Tibial artery (tissue), 4 donors: ENCODE results near the gene KRTAP2-4.

Experiments used
- DNase-seq, 2 donors: peaks; one replicate each; pipeline ENCODE4 v3.0.0-alpha.2; 2019
- H3K27ac ChIP-seq, 2 donors: fragments of 200-600 bp; sonication (generic) in 1 of 2; 1 replicate in 1 of 2; 2 replicates in 1 of 2; pipeline ENCODE4 v1.5.1; 2018 to 2019; ENCODE audit warnings: mild to moderate bottlenecking in 1 of 2
- H3K27me3 ChIP-seq, 2 donors: fragments of 200-600 bp; sonication (generic) in 1 of 2; one replicate each; pipeline versions ENCODE4 v1.5.1 to v1.6.0; 2016 to 2019
- H3K36me3 ChIP-seq, 3 donors: fragments of 200-600 bp; sonication (generic) in 2 of 3; one replicate each; pipeline ENCODE4 v1.5.1; 2016 to 2019; ENCODE audit warnings: mild to moderate bottlenecking in 2 of 3
- H3K4me1 ChIP-seq, 4 donors: fragments of 200-600 bp; sonication (generic) in 2 of 4; 1 replicate in 3 of 4; 2 replicates in 1 of 4; pipeline ENCODE4 v1.5.1; 2016 to 2019
- H3K4me3 ChIP-seq, 2 donors: fragments of 200-600 bp; sonication (generic) in 1 of 2; 1 replicate in 1 of 2; 2 replicates in 1 of 2; pipeline ENCODE4 v1.5.1; 2018 to 2019; ENCODE audit warnings: mild to moderate bottlenecking in 2 of 2
- H3K9me3 ChIP-seq, 3 donors: fragments of 200-600 bp; sonication (generic) in 1 of 3; one replicate each; pipeline ENCODE4 v1.5.1; 2016 to 2019
- CTCF ChIP-seq, 2 experiments: fragments of 200-600 bp in 1 of 2; fragments of 450-650 bp in 1 of 2; IDR thresholded peaks; one replicate each; pipeline ENCODE4 v1.5.1; 2017 to 2019; ENCODE audit warnings: antibody characterized with exemption in 2 of 2, mild to moderate bottlenecking in 1 of 2, moderate library complexity in 1 of 2
- intact Hi-C: fragments of 100-400 bp; cut with DNase I; formaldehyde crosslinking; loops from one replicate; pipeline ENCODE4 v1.15.0; 2023; ENCODE audit warnings: low total_unique reads

The KRTAP2-4 gene

DNA sequence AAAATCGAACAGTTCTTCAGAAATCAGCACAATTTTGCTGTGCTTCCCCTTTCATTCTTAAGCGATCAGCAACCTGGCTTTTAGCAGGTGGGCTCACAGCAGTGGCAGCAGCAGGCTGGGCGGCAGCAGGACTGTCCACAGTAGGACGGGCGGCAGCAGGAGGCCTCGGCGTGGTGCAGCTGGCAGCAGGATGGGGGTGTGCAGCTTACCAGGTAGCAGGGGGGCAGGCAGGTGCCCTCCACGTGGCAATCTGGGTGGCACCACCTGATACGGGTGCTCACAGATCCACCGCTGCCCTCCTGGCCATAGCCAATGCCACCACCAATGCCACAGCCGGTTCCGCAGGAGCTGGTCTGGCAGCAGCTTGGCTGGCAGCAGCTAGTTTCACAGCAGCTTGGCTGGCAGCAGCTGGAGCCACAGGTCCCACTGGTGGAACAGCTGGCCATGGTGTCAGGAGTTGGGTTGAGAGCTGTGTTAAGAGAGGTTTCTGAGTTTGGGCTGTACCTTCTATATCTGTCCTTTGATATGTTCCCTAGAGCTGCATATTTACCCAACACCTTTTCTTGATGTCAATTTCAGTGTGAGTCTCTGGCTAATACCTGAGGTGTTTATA is 35.9 kb downstream of the KRTAP2-4 start, which contains the start of gene KRTAP1-4:
Gene KRTAP1-4, minus strand, starts transcription at position 563 of the 613 bp plus-strand sequence. Its CDS starts 117 bp downstream, at position 446.
- no peak within 1 kb of the TSS for H3K27ac ChIP-seq

DNA sequence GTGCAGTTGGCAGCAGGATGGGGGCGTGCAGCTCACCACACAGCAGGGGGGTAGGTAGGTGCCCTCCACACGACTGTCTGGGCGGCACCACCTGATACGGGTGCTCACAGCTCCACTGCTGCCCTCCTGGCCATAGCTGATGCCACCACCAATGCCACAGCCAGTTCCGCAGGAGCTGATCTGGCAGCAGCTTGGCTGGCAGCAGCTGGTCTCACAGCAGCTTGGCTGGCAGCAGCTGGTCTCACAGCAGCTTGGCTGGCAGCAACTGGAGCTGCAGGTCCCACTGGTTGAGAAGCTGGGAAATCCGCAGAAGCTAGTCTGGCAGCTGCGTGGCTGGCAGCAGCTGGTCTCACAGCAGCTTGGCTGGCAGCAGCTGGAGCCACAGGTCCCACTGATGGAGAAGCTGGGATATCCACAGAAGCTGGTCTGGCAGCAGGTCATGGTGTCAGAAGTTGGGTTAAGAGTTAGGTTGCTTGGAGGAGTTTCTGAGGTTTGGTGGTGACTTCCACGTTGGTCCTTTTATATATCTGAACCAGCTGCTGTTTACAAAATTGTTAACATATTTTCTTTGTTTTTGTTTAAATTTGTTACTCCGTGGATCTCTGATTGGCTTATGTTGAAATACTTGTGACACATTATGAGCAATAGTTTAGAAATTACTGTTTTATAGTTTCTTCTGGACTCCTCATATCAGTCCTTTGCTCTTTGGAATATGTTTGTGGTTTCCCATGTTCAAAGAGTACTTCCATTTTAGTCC is 38.8 kb downstream of the KRTAP2-4 start, which contains the start of gene KRTAP1-5:
Gene KRTAP1-5, minus strand, starts transcription at position 494 of the 757 bp plus-strand sequence. Its CDS starts 53 bp downstream, at position 441.
- Histone ChIP-seq H3K27me3 (peaks cover 0 to 9% of the 10 kb centered on the region in 2 donors), H3K36me3 (no peaks in the 10 kb centered on the region), H3K9me3 (no peaks in the 10 kb centered on the region), H3K4me1 (no peaks in the 10 kb centered on the region), H3K4me3 (no peak within 1 kb of the TSS), H3K27ac (no peak within 1 kb of the TSS)
- intact Hi-C loops, result no loop called here
- TF ChIP-seq CTCF (IDR thresholded peaks at IDR 0.05), result no peak
- no peak for DNase-seq

More for the DNA sequence above, 35.9 kb downstream of the KRTAP2-4 start, which contains the start of gene KRTAP1-4:
- intact Hi-C loops, result no loop called here
- Histone ChIP-seq H3K27me3 (peaks cover 0 to 9% of the 10 kb centered on the region in 2 donors), H3K9me3 (no peaks in the 10 kb centered on the region), H3K4me3 (no peak within 1 kb of the TSS), H3K4me1 (no peaks in the 10 kb centered on the region), H3K36me3 (no peaks in the 10 kb centered on the region)
- DNase-seq, result no peak
- TF ChIP-seq CTCF (IDR thresholded peaks at IDR 0.05), result no peak

DNA sequence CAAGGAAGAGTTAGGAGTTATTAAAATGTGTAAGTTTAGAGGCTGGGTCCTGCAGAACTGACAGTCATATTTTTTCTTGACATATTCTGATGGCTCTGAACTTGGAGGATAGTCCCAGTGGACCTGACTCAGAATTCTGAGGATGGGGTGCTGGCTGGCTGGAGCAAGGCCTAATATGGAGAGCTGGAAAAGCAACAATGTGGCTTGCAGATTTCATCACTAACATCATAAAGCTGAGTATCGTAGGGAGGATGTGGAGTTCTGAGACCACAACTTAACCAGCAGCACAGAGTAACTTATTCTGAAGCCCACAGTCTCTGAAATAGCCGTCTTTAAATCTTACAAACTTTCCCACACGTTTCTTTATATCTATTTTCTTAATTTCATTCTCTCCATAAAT is 41.0 kb downstream of the KRTAP2-4 start:
- no peaks in the 10 kb centered on the region for H3K36me3 ChIP-seq
- no peak for DNase-seq
- H3K4me3 ChIP-seq, result no peak overlapping the region
- H3K27ac ChIP-seq, result no peak overlapping the region
- peaks cover 0 to 2% of the 10 kb centered on the region in 2 donors for H3K27me3 ChIP-seq
- no peaks in the 10 kb centered on the region for H3K9me3 ChIP-seq
- TF ChIP-seq CTCF (IDR thresholded peaks at IDR 0.05), result no peak
- intact Hi-C loops, result no loop called here
- H3K4me1 ChIP-seq, result no peaks in the 10 kb centered on the region

DNA sequence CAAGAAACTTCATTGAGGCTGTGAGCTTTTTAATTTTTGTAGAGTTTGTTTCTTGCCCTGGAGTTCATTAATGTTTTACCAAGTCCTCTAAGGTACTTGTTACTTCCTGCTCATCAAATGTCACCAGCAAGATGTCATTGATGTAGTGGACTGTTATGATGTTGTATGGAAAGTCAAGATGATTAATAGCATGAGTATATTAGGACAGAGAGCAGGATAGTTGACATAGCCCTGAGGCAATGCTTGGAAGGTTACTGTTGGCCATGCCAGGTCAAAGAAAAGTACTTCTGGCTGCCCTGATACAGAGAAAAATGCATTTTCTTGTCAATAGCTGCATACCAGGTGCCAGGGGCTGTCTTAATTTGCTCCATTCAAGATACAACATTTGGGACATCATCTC is 45.3 kb downstream of the KRTAP2-4 start:
- no peak for TF ChIP-seq CTCF (IDR thresholded peaks at IDR 0.05)
- intact Hi-C loops, result no loop called here
- H3K4me1 ChIP-seq, result no peaks in the 10 kb centered on the region
- DNase-seq, result no peak
- no peak overlapping the region for H3K27ac ChIP-seq
- H3K36me3 ChIP-seq, result no peaks in the 10 kb centered on the region
- no peaks in the 10 kb centered on the region for H3K9me3 ChIP-seq
- no peak overlapping the region for H3K4me3 ChIP-seq
- H3K27me3 ChIP-seq, result no peaks in the 10 kb centered on the region

GRCh38 chr17:41019415-41019814 is 46.3 kb downstream of the KRTAP2-4 start:
- Histone ChIP-seq H3K4me1 (no peaks in the 10 kb centered on the region), H3K4me3 (no peak overlapping the region), H3K9me3 (no peaks in the 10 kb centered on the region), H3K27me3 (no peaks in the 10 kb centered on the region), H3K27ac (no peak overlapping the region), H3K36me3 (no peaks in the 10 kb centered on the region)
- TF ChIP-seq CTCF (IDR thresholded peaks at IDR 0.05), result no peak
- no peak for DNase-seq
- intact Hi-C loops, result no loop called here
